IMR-90 (cell line): ENCODE data around the gene GNPTG. TPM values are rescaled to one million over a fixed set of nuclear protein-coding genes. Genes with fewer than 3 reads are reported as not detected.

Experiments
- ATAC-seq: fragments of 200-7000 bp; cut with Tn5 transposase; 2 replicates; pipeline ENCODE4 v1.9.1; 2020; ENCODE audit warnings: low read depth, mild to moderate bottlenecking, moderate library complexity
- BruUV-seq: library from RNA; stranded (reverse); fragments of 400-500 nt; replicated peaks from 2 replicates; lab custom pipeline; 2021; lab: Mats Ljungman, UMichigan
- CTCF ChIA-PET: fragments of 300-600 bp; formaldehyde crosslinking; extraction: SDS; loops from one replicate; lab custom pipeline; 2021; ENCODE audit warnings: antibody characterized with exemption; lab: Yijun Ruan, JAX
- POLR2A ChIA-PET: fragments of 300-600 bp; sonication (Branson Sonifier 250); formaldehyde crosslinking; loops from one replicate; lab custom pipeline; 2022; ENCODE audit warnings: antibody characterized with exemption; ENCODE audit not compliant: unreplicated experiment; lab: Charles Lee
- DNase-seq: peaks from one replicate; pipeline ENCODE4 v3.0.0; 2013
- H2AFZ ChIP-seq: replicated peaks from 2 replicates; pipeline ENCODE3; 2013; ENCODE audit warnings: low read length, mild to moderate bottlenecking; ENCODE audit not compliant: poor library complexity
- H2AK5ac ChIP-seq: 2 replicates; pipeline ENCODE4 v1.6.1; 2013; ENCODE audit warnings: low read depth, low read length, inconsistent platforms
- H2AK9ac ChIP-seq: replicated peaks from 2 replicates; pipeline ENCODE3; 2013; ENCODE audit warnings: mild to moderate bottlenecking, low read depth, low read length, moderate library complexity; ENCODE audit not compliant: poor library complexity
- H2BK120ac ChIP-seq: 2 replicates; pipeline ENCODE4 v1.6.1; 2013; ENCODE audit warnings: low read depth, low read length, inconsistent platforms
- H2BK15ac ChIP-seq: 3 replicates; pipeline ENCODE4 v1.6.1; 2013; ENCODE audit warnings: low read depth, low read length, inconsistent platforms
- H2BK20ac ChIP-seq: 2 replicates; pipeline ENCODE4 v1.6.1; 2013; ENCODE audit warnings: low read depth, mild to moderate bottlenecking, inconsistent platforms, low read length, moderate library complexity
- H2BK5ac ChIP-seq: 2 replicates; pipeline ENCODE4 v1.6.1; 2013; ENCODE audit warnings: mild to moderate bottlenecking, low read depth, low read length, inconsistent platforms; ENCODE audit not compliant: poor library complexity, severe bottlenecking
- H3K14ac ChIP-seq: replicated peaks from 2 replicates; pipeline ENCODE4 v1.6.1; 2013; ENCODE audit warnings: low read depth, low read length, inconsistent platforms
- H3K18ac ChIP-seq: 2 replicates; pipeline ENCODE4 v1.6.1; 2013; ENCODE audit warnings: low read depth, low read length, control low read depth
- H3K23ac ChIP-seq: 2 replicates; pipeline ENCODE4 v1.6.1; 2013; ENCODE audit warnings: low read depth, low read length, inconsistent platforms
- H3K27ac ChIP-seq: 2 replicates; pipeline ENCODE4 v1.5.1; 2013; ENCODE audit warnings: mild to moderate bottlenecking, control low read depth, low read length; ENCODE audit not compliant: insufficient read depth
- H3K27me3 ChIP-seq: 2 replicates; pipeline ENCODE4 v1.6.1; 2013; ENCODE audit warnings: low read length; ENCODE audit not compliant: control insufficient read depth, insufficient read depth
- H3K36me3 ChIP-seq: 2 replicates; pipeline ENCODE4 v1.6.1; 2013; ENCODE audit warnings: low read length, mixed read lengths; ENCODE audit not compliant: control insufficient read depth, insufficient read depth
- H3K4ac ChIP-seq: 2 replicates; pipeline ENCODE4 v1.6.1; 2013; ENCODE audit warnings: low read depth, low read length, inconsistent platforms
- H3K4me1 ChIP-seq: 2 replicates; pipeline ENCODE4 v1.6.1; 2013; ENCODE audit warnings: low read length, mixed read lengths; ENCODE audit not compliant: control insufficient read depth, insufficient read depth
- H3K4me2 ChIP-seq: 2 replicates; pipeline ENCODE4 v1.6.1; 2013; ENCODE audit warnings: low read depth, mild to moderate bottlenecking, control low read depth, low read length, moderate library complexity
- H3K4me3 ChIP-seq: 2 replicates; pipeline ENCODE4 v1.5.1; 2013; ENCODE audit warnings: low read depth, mild to moderate bottlenecking, control low read depth, low read length, moderate library complexity; ENCODE audit not compliant: insufficient read depth
- H3K56ac ChIP-seq: 2 replicates; pipeline ENCODE4 v1.6.1; 2013; ENCODE audit warnings: low read length, inconsistent platforms; ENCODE audit not compliant: insufficient read depth; ENCODE audit errors: extremely low read depth
- H3K79me1 ChIP-seq, 2 experiments: 2 replicates each; pipeline ENCODE4 v1.6.1; 2013; ENCODE audit warnings: low read length in 2 of 2, inconsistent platforms in 1 of 2, low read depth in 1 of 2
- H3K9ac ChIP-seq: 2 replicates; pipeline ENCODE4 v1.6.1; 2013; ENCODE audit warnings: low read depth, low read length, control low read depth
- H3K9me1 ChIP-seq: 2 replicates; pipeline ENCODE4 v1.6.1; 2013; ENCODE audit warnings: low read length, inconsistent platforms; ENCODE audit not compliant: insufficient read depth
- H3K9me3 ChIP-seq: 2 replicates; pipeline ENCODE4 v1.6.1; 2013; ENCODE audit warnings: low read length; ENCODE audit not compliant: control insufficient read depth, insufficient read depth
- H4K20me1 ChIP-seq: 2 replicates; pipeline ENCODE4 v1.6.1; 2013; ENCODE audit warnings: low read length, inconsistent platforms; ENCODE audit not compliant: insufficient read depth
- H4K5ac ChIP-seq: 2 replicates; pipeline ENCODE4 v1.6.1; 2013; ENCODE audit warnings: mild to moderate bottlenecking, low read depth, low read length, control low read depth
- H4K8ac ChIP-seq, 2 experiments: 2 replicates each; pipeline ENCODE4 v1.6.1; 2013; ENCODE audit warnings: low read depth in 2 of 2, low read length in 2 of 2, control low read depth in 1 of 2, inconsistent platforms in 1 of 2
- H4K91ac ChIP-seq: 2 replicates; pipeline ENCODE4 v1.6.1; 2013; ENCODE audit warnings: low read depth, low read length, inconsistent platforms; ENCODE audit not compliant: insufficient read depth
- BHLHE40 ChIP-seq: fragments of 150-350 bp; IDR thresholded peaks from 2 replicates; pipeline ENCODE4 v1.6.1; 2016; ENCODE audit warnings: mild to moderate bottlenecking, low read depth, low read length
- CEBPB ChIP-seq: IDR thresholded peaks from 2 replicates; pipeline ENCODE4 v1.6.1; 2012; ENCODE audit warnings: low read depth, low read length, improper control_type of control experiment
- CHD1 ChIP-seq: IDR thresholded peaks from 2 replicates; pipeline ENCODE4 v1.6.1; 2012; ENCODE audit warnings: low read depth, low read length, improper control_type of control experiment
- CTCF ChIP-seq: conservative IDR thresholded peaks from 2 replicates; pipeline ENCODE4 v1.5.1; 2012; ENCODE audit warnings: mild to moderate bottlenecking, low read depth, low read length, improper control_type of control experiment
- ELK1 ChIP-seq: fragments of 150-350 bp; IDR thresholded peaks from 2 replicates; pipeline ENCODE4 v1.6.1; 2016; ENCODE audit warnings: low read depth, mild to moderate bottlenecking, low read length, moderate library complexity, borderline replicate concordance
- FOS ChIP-seq: fragments of 150-350 bp; IDR thresholded peaks from 2 replicates; pipeline ENCODE4 v1.6.1; 2016; ENCODE audit warnings: low read depth, low read length
- MAFK ChIP-seq: IDR thresholded peaks from 2 replicates; pipeline ENCODE4 v1.6.1; 2012; ENCODE audit warnings: low read depth, low read length, improper control_type of control experiment
- MAZ ChIP-seq: IDR thresholded peaks from 2 replicates; pipeline ENCODE4 v1.6.1; 2012; ENCODE audit warnings: low read depth, mild to moderate bottlenecking, low read length, improper control_type of control experiment, moderate library complexity, borderline replicate concordance
- MXI1 ChIP-seq: IDR thresholded peaks from 2 replicates; pipeline ENCODE4 v1.6.1; 2012; ENCODE audit warnings: low read depth, mild to moderate bottlenecking, low read length, moderate library complexity, borderline replicate concordance
- NFE2L2 ChIP-seq: fragments of 150-350 bp; IDR thresholded peaks from 2 replicates; pipeline ENCODE4 v1.6.1; 2016; ENCODE audit warnings: low read depth, mild to moderate bottlenecking, low read length
- POLR2A ChIP-seq: IDR thresholded peaks from 2 replicates; pipeline ENCODE4 v1.6.1; 2012; ENCODE audit warnings: mild to moderate bottlenecking, low read depth, low read length
- RAD21 ChIP-seq: IDR thresholded peaks from 2 replicates; pipeline ENCODE4 v1.6.1; 2012; ENCODE audit warnings: low read length, improper control_type of control experiment
- RCOR1 ChIP-seq: IDR thresholded peaks from 2 replicates; pipeline ENCODE4 v1.6.1; 2012; ENCODE audit warnings: mild to moderate bottlenecking, low read length, improper control_type of control experiment; ENCODE audit not compliant: insufficient replicate concordance
- RFX5 ChIP-seq: IDR thresholded peaks from 2 replicates; pipeline ENCODE4 v1.8.0; 2012; ENCODE audit warnings: low read depth, mild to moderate bottlenecking, low read length, moderate library complexity
- SMC3 ChIP-seq: fragments of 150-350 bp; IDR thresholded peaks from 2 replicates; pipeline ENCODE4 v1.6.1; 2016; ENCODE audit warnings: low read depth, mild to moderate bottlenecking, antibody characterized with exemption, low read length, moderate library complexity
- WGBS, 2 experiments: methylation state at CpG; one replicate each; pipeline versions ENCODE4 v1.1.5 to v1.1.7; 2013; ENCODE audit warnings: missing lambda C conversion rate in 2 of 2; ENCODE audit not compliant: insufficient read length in 1 of 2; ENCODE audit errors: extremely low coverage in 2 of 2; 5-methylcytosine and 5-hydroxymethylcytosine counted together
- dilution Hi-C: fragments of 300-500 bp; cut with HindIII; formaldehyde crosslinking; loops from one replicate; pipeline ENCODE4 v1.14.3; 2018; ENCODE audit warnings: low sequenced_read_pairs; ENCODE audit not compliant: unreplicated experiment
- in situ Hi-C: fragments of 300-500 bp; cut with MboI; formaldehyde crosslinking; loops from 3 replicates; pipeline ENCODE4 v1.14.3; 2019; ENCODE audit warnings: low sequenced_read_pairs, inconsistent platforms, mixed read lengths
- intact Hi-C: fragments of 100-400 bp; cut with micrococcal nuclease; formaldehyde crosslinking; loops from 2 replicates; pipeline ENCODE4 v1.10.0; 2022
- polyA plus RNA-seq, 3 experiments: library from polyadenylated mRNA; depleted of rRNA; stranded (reverse); fragments of >200 nt; gene quantifications; 2 replicates each; pipeline ENCODE4 v1.2.3, GENCODE V29; 2012; ENCODE audit warnings: low replicate concordance in 1 of 3
- total RNA-seq: library from RNA; depleted of rRNA; stranded (reverse); fragments of >200 nt; gene quantifications from 2 replicates; pipeline ENCODE4 v1.2.3, GENCODE V29; 2012

GNPTG gene
- total and polyA plus RNA-seq, 2 of the 4 experiments (the other 2 are of a cell fraction): 14.9 to 70.8 TPM

GRCh38 chr16:1315081-1316032 is 36.4 kb upstream of the GNPTG start:
- POLR2A ChIA-PET: no interaction called here
- Histone ChIP-seq H2AK9ac (no peak overlapping the region), H2BK120ac (no peak overlapping the region), H3K27ac (no peak overlapping the region), H3K9me3 (no peaks in the 10 kb centered on the region), H2AFZ (no peak overlapping the region), H4K5ac (no peak overlapping the region), H3K56ac (no peak overlapping the region), H3K9me1 (peaks cover 6% of the 10 kb centered on the region), H2AK5ac (no peak overlapping the region), H4K8ac (no peak overlapping the region), H3K14ac (no peak overlapping the region), H3K79me1 (peaks cover 10 to 52% of the 10 kb centered on the region in 2 experiments), H3K18ac (no peak overlapping the region), H2BK5ac (no peak overlapping the region), H3K27me3 (no peaks in the 10 kb centered on the region), H3K4me2 (no peak overlapping the region), H2BK20ac (no peak overlapping the region), H3K23ac (no peak overlapping the region), H3K4me1 (peaks cover 15% of the 10 kb centered on the region), H2BK15ac (no peak overlapping the region), H3K9ac (no peak overlapping the region), H3K36me3 (peaks cover 73% of the 10 kb centered on the region), H3K4ac (no peak overlapping the region), H4K91ac (no peak overlapping the region), H3K4me3 (no peak overlapping the region), H4K20me1 (peaks cover 98% of the 10 kb centered on the region)
- no TSS peak for BruUV-seq
- ATAC-seq: no peak
- dilution Hi-C loops (no loop called here), in situ Hi-C loops (no loop called here), intact Hi-C loops (no loop called here)
- 98% methylated on average over 14 of the region's 46 CpGs; no CpG with 5 or more reads in 1 of the 2 experiments for WGBS, 2 experiments
- CTCF ChIA-PET: no interaction called here
- TF ChIP-seq MAZ (no peak), CHD1 (no peak), NFE2L2 (no peak), ELK1 (no peak), POLR2A (no peak), RAD21 (no peak), BHLHE40 (no peak), FOS (no peak), MAFK (no peak), SMC3 (no peak), RCOR1 (no peak), CTCF (no peak), MXI1 (no peak), RFX5 (no peak), CEBPB (no peak)
- no peak for DNase-seq
